Suprapubic skin (tissue), 4 donors: Measurements from ENCODE around the gene LAMA3. TPM values are rescaled to one million over a fixed set of nuclear protein-coding genes. Genes with fewer than 3 reads are reported as not detected.

ENCODE experiments used
- DNase-seq, 2 donors: peaks; one replicate each; pipeline ENCODE4 v3.0.0-alpha.2; 2019; ENCODE audit warnings: low spot score in 2 of 2
- H3K27ac ChIP-seq: fragments of 200-600 bp; sonication (generic); one replicate; pipeline ENCODE4 v1.5.1; 2019
- H3K27me3 ChIP-seq: fragments of 200-600 bp; sonication (generic); one replicate; pipeline ENCODE4 v1.5.1; 2019
- H3K36me3 ChIP-seq: fragments of 200-600 bp; sonication (generic); one replicate; pipeline ENCODE4 v1.5.1; 2019
- H3K4me1 ChIP-seq: fragments of 200-600 bp; sonication (generic); one replicate; pipeline ENCODE4 v1.5.1; 2019
- H3K4me3 ChIP-seq: fragments of 200-600 bp; sonication (generic); one replicate; pipeline ENCODE4 v1.5.1; 2019; ENCODE audit warnings: mild to moderate bottlenecking
- H3K9me3 ChIP-seq: fragments of 200-600 bp; sonication (generic); one replicate; pipeline ENCODE4 v1.5.1; 2019
- EP300 ChIP-seq: sonication (generic); formaldehyde crosslinking; IDR thresholded peaks from one replicate; pipeline ENCODE4 v1.6.1; 2017; ENCODE audit warnings: antibody characterized with exemption
- POLR2A ChIP-seq, 2 donors: fragments of 450-650 bp; IDR thresholded peaks; one replicate each; pipeline ENCODE4 v1.6.1; 2017; ENCODE audit warnings: antibody characterized with exemption in 2 of 2, mild to moderate bottlenecking in 2 of 2, moderate library complexity in 2 of 2
- POLR2AphosphoS5 ChIP-seq, 3 donors: sonication (generic); formaldehyde crosslinking; IDR thresholded peaks; one replicate each; pipeline ENCODE4 v1.6.1; 2017; ENCODE audit warnings: antibody characterized with exemption in 3 of 3
- WGBS: methylation state at CpG from one replicate; pipeline ENCODE4 v1.1.5; 2018; 5-methylcytosine and 5-hydroxymethylcytosine counted together
- total RNA-seq, 4 donors: library from RNA; depleted of rRNA; stranded (reverse); fragments of >200 nt; gene quantifications; one replicate each; pipeline ENCODE4 v1.1.0, GENCODE V29; 2016
- TF ChIP-seq, protein P1 (sequence below), 2 donors: fragments of 200-600 bp in 1 of 2; fragments of 450-650 bp in 1 of 2; sonication (generic) in 1 of 2; IDR thresholded peaks; one replicate each; pipeline ENCODE4 v1.5.1; 2016 to 2019; ENCODE audit warnings: antibody characterized with exemption in 2 of 2, mild to moderate bottlenecking in 1 of 2, moderate library complexity in 1 of 2

LAMA3 gene
- total RNA-seq, 4 donors from 2014 or later, result 233 to 370 (median 253) TPM

DNA sequence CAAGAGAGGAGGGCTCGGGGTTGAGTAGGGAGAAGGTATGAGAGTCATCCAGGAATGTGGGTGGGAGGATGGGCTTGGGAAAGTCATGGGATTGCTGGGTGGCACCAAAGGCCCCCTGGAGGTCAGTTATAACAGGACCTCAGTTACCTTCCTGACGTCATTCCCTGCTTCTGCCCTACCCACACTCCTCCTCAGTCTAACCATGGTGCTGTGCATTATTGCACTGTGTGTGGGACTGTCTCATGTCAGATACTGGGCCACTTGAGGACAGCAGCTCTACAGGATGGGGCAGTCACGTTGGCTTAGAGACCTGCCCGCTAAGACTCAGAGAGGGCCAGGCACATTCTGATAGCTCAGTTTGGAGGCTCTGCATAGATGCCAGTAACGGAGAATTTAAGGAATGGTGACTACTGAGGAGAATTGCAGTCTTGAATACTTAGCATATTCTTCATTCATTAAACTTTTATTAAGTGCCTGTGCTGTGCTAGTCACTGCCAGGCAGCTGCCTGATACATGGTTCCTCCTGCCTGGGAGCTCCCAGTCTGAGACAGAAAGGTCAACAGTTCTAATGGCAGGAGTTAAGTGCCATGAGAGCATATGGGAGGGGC lies 90.5 kb downstream of the LAMA3 start:
- no peak overlapping the region for H3K4me3 ChIP-seq
- TF ChIP-seq POLR2A (IDR thresholded peaks at IDR 0.05) (no peak), POLR2AphosphoS5 (IDR thresholded peaks at IDR 0.05) (no peak)
- WGBS, result 68% methylated on average over 5 of the region's 5 CpGs
- peaks cover 10% of the 10 kb centered on the region for H3K36me3 ChIP-seq
- H3K27ac ChIP-seq, result no peak overlapping the region
- H3K27me3 ChIP-seq, result no peaks in the 10 kb centered on the region
- no peak for DNase-seq
- no peaks in the 10 kb centered on the region for H3K4me1 ChIP-seq
- no peaks in the 10 kb centered on the region for H3K9me3 ChIP-seq

DNA sequence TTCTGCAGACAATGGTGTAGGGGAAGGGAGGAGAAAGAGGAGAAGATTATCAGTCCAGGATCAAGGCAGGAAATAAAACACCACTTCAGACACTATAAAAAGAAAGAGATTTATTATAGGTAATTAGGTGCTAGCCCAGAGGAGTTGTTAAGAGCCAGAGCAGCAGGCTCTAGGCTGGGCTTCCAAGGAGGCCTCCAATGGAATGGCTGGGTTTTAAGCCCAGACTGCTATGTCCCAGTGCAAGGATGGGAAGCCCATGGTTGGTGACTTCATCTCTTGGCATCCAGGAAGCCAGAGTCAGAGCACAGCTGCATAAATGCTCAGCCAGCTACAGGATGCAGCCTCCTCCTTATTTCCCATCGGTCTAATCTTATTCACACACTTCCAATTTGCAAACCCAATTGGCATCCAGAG lies 95.6 kb downstream of the LAMA3 start:
- H3K27me3 ChIP-seq, result no peaks in the 10 kb centered on the region
- no peak overlapping the region for H3K27ac ChIP-seq
- no peaks in the 10 kb centered on the region for H3K9me3 ChIP-seq
- no peaks in the 10 kb centered on the region for H3K4me1 ChIP-seq
- DNase-seq, result no peak
- WGBS, result 30% methylated on average over 1 of the region's 1 CpG
- H3K4me3 ChIP-seq, result no peak overlapping the region
- peaks cover 19% of the 10 kb centered on the region for H3K36me3 ChIP-seq
- TF ChIP-seq EP300 (no peak), POLR2A (IDR thresholded peaks at IDR 0.05) (no peak), POLR2AphosphoS5 (IDR thresholded peaks at IDR 0.05) (no peak)
- TF ChIP-seq, protein P1, sequence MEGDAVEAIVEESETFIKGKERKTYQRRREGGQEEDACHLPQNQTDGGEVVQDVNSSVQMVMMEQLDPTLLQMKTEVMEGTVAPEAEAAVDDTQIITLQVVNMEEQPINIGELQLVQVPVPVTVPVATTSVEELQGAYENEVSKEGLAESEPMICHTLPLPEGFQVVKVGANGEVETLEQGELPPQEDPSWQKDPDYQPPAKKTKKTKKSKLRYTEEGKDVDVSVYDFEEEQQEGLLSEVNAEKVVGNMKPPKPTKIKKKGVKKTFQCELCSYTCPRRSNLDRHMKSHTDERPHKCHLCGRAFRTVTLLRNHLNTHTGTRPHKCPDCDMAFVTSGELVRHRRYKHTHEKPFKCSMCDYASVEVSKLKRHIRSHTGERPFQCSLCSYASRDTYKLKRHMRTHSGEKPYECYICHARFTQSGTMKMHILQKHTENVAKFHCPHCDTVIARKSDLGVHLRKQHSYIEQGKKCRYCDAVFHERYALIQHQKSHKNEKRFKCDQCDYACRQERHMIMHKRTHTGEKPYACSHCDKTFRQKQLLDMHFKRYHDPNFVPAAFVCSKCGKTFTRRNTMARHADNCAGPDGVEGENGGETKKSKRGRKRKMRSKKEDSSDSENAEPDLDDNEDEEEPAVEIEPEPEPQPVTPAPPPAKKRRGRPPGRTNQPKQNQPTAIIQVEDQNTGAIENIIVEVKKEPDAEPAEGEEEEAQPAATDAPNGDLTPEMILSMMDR (IDR thresholded peaks at IDR 0.05), result no peak

DNA sequence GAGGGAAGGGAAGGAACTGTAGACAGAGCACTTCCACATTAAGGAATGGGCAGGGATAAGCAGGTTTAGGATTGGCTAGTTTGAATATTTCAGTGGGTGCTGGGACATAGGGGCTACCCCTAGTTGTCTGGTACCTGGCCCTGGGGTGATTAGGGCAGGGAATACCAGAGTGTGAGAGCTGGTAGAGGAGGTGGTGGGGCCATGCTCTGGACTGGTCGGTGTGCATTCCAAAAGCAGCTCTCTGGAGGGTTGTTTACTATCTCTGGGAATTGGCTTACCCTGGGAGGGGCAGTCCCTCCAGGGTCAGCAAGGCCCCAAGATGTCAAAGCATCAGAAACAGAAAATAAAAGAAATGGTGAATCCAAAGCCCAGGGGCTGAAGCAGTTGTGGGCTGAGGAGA lies 103.8 kb downstream of the LAMA3 start:
- Histone ChIP-seq H3K36me3 (peaks cover 10% of the 10 kb centered on the region), H3K27me3 (no peaks in the 10 kb centered on the region), H3K27ac (no peak overlapping the region), H3K9me3 (no peaks in the 10 kb centered on the region), H3K4me3 (no peak overlapping the region), H3K4me1 (no peaks in the 10 kb centered on the region)
- no peak for TF ChIP-seq POLR2AphosphoS5 (IDR thresholded peaks at IDR 0.05)
- TF ChIP-seq EP300, result no peak
- TF ChIP-seq, protein P1 (IDR thresholded peaks at IDR 0.05), result no peak
- TF ChIP-seq POLR2A (IDR thresholded peaks at IDR 0.05), result no peak
- no peak for DNase-seq
- WGBS, result 73% methylated on average over 1 of the region's 1 CpG

DNA sequence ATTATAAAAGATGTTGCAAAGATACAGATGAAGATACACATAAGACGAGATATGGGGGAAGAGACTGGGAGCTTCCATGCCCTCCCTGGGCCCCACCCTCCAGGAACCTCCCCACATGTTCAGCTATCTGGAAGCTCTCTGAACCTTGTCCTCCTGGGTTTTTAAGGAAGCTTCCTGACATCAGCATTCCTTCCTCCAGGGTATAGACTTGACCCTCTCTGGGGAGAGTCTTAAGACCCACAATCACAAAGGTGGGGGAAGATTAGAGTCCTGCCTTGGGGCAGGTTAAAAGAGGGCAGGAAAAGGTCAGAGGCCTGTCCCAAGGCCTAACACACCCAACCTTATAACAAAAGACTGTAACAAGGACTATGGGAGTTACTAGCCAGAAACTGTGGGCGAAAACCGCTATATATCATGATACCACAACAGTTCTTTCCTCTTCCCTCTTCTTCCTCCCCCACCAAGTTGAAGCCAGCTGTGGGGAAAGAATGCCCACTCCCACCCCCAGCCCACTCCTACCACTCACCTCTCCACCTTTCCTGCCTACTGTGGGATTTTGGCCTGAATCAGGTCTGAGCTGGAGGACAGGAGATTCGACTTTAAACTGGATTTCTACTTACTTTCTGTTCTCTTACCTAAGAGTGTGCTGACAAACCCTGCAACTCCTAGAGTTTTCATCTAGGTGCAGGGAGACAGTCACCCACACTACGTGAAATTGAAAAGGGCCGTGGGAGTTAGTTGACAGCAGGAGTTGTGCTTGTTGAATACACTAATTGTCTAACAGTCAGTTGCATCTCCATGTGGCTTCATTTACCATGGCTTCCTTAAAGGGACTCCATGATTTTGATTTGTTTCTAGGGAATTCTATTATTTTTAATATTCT lies 105.0 kb downstream of the LAMA3 start:
- H3K4me1 ChIP-seq, result no peaks in the 10 kb centered on the region
- WGBS, result 89% methylated on average over 6 of the region's 6 CpGs
- no peaks in the 10 kb centered on the region for H3K9me3 ChIP-seq
- H3K27ac ChIP-seq, result no peak overlapping the region
- DNase-seq, result no peak
- TF ChIP-seq, protein P1 (IDR thresholded peaks at IDR 0.05), result no peak
- TF ChIP-seq EP300 (no peak), POLR2A (IDR thresholded peaks at IDR 0.05) (no peak), POLR2AphosphoS5 (IDR thresholded peaks at IDR 0.05) (no peak)
- peaks cover 10% of the 10 kb centered on the region for H3K36me3 ChIP-seq
- H3K27me3 ChIP-seq, result no peaks in the 10 kb centered on the region
- H3K4me3 ChIP-seq, result no peak overlapping the region

DNA sequence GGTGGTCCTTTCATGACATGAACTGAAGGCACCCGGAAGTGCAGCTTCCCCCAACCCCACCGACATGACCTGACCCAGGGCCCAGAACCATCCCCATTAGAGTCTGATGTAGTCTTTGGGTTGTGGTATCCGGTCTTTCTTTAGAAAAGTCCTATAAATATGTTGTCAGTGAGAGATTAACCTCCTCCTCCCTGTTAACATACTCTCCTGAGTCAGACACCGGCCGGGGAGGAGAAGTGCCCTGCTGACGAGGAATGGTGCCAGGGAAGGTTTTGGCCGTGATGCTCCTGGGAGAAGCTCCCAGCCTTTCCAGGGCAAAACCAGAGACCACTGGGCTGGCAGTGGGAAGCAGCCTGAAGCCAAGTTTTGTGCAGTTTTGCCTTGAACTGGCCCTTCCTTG lies 109.0 kb downstream of the LAMA3 start:
- no peak overlapping the region for H3K4me3 ChIP-seq
- WGBS, result 66% methylated on average over 7 of the region's 7 CpGs

More for the DNA sequence above, 109.0 kb downstream of the LAMA3 start:
- no peaks in the 10 kb centered on the region for H3K9me3 ChIP-seq
- peaks cover 5% of the 10 kb centered on the region for H3K36me3 ChIP-seq
- H3K27ac ChIP-seq, result no peak overlapping the region
- no peaks in the 10 kb centered on the region for H3K4me1 ChIP-seq
- TF ChIP-seq POLR2AphosphoS5 (IDR thresholded peaks at IDR 0.05), result no peak
- no peak for TF ChIP-seq POLR2A (IDR thresholded peaks at IDR 0.05)
- TF ChIP-seq EP300, result no peak
- TF ChIP-seq, protein P1 (IDR thresholded peaks at IDR 0.05), result no peak
- H3K27me3 ChIP-seq, result no peaks in the 10 kb centered on the region
- no peak for DNase-seq
